IMR-90 (cell line): ENCODE results near the gene TAP2. TPM values are rescaled to one million over a fixed set of nuclear protein-coding genes. Genes with fewer than 3 reads are reported as not detected.

Experiments
- ATAC-seq: fragments of 200-7000 bp; cut with Tn5 transposase; 2 replicates; pipeline ENCODE4 v1.9.1; 2020; ENCODE audit warnings: low read depth, mild to moderate bottlenecking, moderate library complexity
- BruUV-seq: library from RNA; stranded (reverse); fragments of 400-500 nt; replicated peaks from 2 replicates; lab custom pipeline; 2021; lab: Mats Ljungman, UMichigan
- CTCF ChIA-PET: fragments of 300-600 bp; formaldehyde crosslinking; extraction: SDS; loops from one replicate; lab custom pipeline; 2021; ENCODE audit warnings: antibody characterized with exemption; lab: Yijun Ruan, JAX
- POLR2A ChIA-PET: fragments of 300-600 bp; sonication (Branson Sonifier 250); formaldehyde crosslinking; loops from one replicate; lab custom pipeline; 2022; ENCODE audit warnings: antibody characterized with exemption; ENCODE audit not compliant: unreplicated experiment; lab: Charles Lee
- DNase-seq: peaks from one replicate; pipeline ENCODE4 v3.0.0; 2013
- H2AFZ ChIP-seq: replicated peaks from 2 replicates; pipeline ENCODE3; 2013; ENCODE audit warnings: low read length, mild to moderate bottlenecking; ENCODE audit not compliant: poor library complexity
- H2AK5ac ChIP-seq: 2 replicates; pipeline ENCODE4 v1.6.1; 2013; ENCODE audit warnings: low read depth, low read length, inconsistent platforms
- H2AK9ac ChIP-seq: replicated peaks from 2 replicates; pipeline ENCODE3; 2013; ENCODE audit warnings: mild to moderate bottlenecking, low read depth, low read length, moderate library complexity; ENCODE audit not compliant: poor library complexity
- H2BK120ac ChIP-seq: 2 replicates; pipeline ENCODE4 v1.6.1; 2013; ENCODE audit warnings: low read depth, low read length, inconsistent platforms
- H2BK15ac ChIP-seq: 3 replicates; pipeline ENCODE4 v1.6.1; 2013; ENCODE audit warnings: low read depth, low read length, inconsistent platforms
- H2BK20ac ChIP-seq: 2 replicates; pipeline ENCODE4 v1.6.1; 2013; ENCODE audit warnings: low read depth, mild to moderate bottlenecking, inconsistent platforms, low read length, moderate library complexity
- H2BK5ac ChIP-seq: 2 replicates; pipeline ENCODE4 v1.6.1; 2013; ENCODE audit warnings: mild to moderate bottlenecking, low read depth, low read length, inconsistent platforms; ENCODE audit not compliant: poor library complexity, severe bottlenecking
- H3K14ac ChIP-seq: replicated peaks from 2 replicates; pipeline ENCODE4 v1.6.1; 2013; ENCODE audit warnings: low read depth, low read length, inconsistent platforms
- H3K18ac ChIP-seq: 2 replicates; pipeline ENCODE4 v1.6.1; 2013; ENCODE audit warnings: low read depth, low read length, control low read depth
- H3K23ac ChIP-seq: 2 replicates; pipeline ENCODE4 v1.6.1; 2013; ENCODE audit warnings: low read depth, low read length, inconsistent platforms
- H3K27ac ChIP-seq: 2 replicates; pipeline ENCODE4 v1.5.1; 2013; ENCODE audit warnings: mild to moderate bottlenecking, control low read depth, low read length; ENCODE audit not compliant: insufficient read depth
- H3K27me3 ChIP-seq: 2 replicates; pipeline ENCODE4 v1.6.1; 2013; ENCODE audit warnings: low read length; ENCODE audit not compliant: control insufficient read depth, insufficient read depth
- H3K36me3 ChIP-seq: 2 replicates; pipeline ENCODE4 v1.6.1; 2013; ENCODE audit warnings: low read length, mixed read lengths; ENCODE audit not compliant: control insufficient read depth, insufficient read depth
- H3K4ac ChIP-seq: 2 replicates; pipeline ENCODE4 v1.6.1; 2013; ENCODE audit warnings: low read depth, low read length, inconsistent platforms
- H3K4me1 ChIP-seq: 2 replicates; pipeline ENCODE4 v1.6.1; 2013; ENCODE audit warnings: low read length, mixed read lengths; ENCODE audit not compliant: control insufficient read depth, insufficient read depth
- H3K4me2 ChIP-seq: 2 replicates; pipeline ENCODE4 v1.6.1; 2013; ENCODE audit warnings: low read depth, mild to moderate bottlenecking, control low read depth, low read length, moderate library complexity
- H3K4me3 ChIP-seq: 2 replicates; pipeline ENCODE4 v1.5.1; 2013; ENCODE audit warnings: low read depth, mild to moderate bottlenecking, control low read depth, low read length, moderate library complexity; ENCODE audit not compliant: insufficient read depth
- H3K56ac ChIP-seq: 2 replicates; pipeline ENCODE4 v1.6.1; 2013; ENCODE audit warnings: low read length, inconsistent platforms; ENCODE audit not compliant: insufficient read depth; ENCODE audit errors: extremely low read depth
- H3K79me1 ChIP-seq, 2 experiments: 2 replicates each; pipeline ENCODE4 v1.6.1; 2013; ENCODE audit warnings: low read length in 2 of 2, inconsistent platforms in 1 of 2, low read depth in 1 of 2
- H3K9ac ChIP-seq: 2 replicates; pipeline ENCODE4 v1.6.1; 2013; ENCODE audit warnings: low read depth, low read length, control low read depth
- H3K9me1 ChIP-seq: 2 replicates; pipeline ENCODE4 v1.6.1; 2013; ENCODE audit warnings: low read length, inconsistent platforms; ENCODE audit not compliant: insufficient read depth
- H3K9me3 ChIP-seq: 2 replicates; pipeline ENCODE4 v1.6.1; 2013; ENCODE audit warnings: low read length; ENCODE audit not compliant: control insufficient read depth, insufficient read depth
- H4K20me1 ChIP-seq: 2 replicates; pipeline ENCODE4 v1.6.1; 2013; ENCODE audit warnings: low read length, inconsistent platforms; ENCODE audit not compliant: insufficient read depth
- H4K5ac ChIP-seq: 2 replicates; pipeline ENCODE4 v1.6.1; 2013; ENCODE audit warnings: mild to moderate bottlenecking, low read depth, low read length, control low read depth
- H4K8ac ChIP-seq, 2 experiments: 2 replicates each; pipeline ENCODE4 v1.6.1; 2013; ENCODE audit warnings: low read depth in 2 of 2, low read length in 2 of 2, control low read depth in 1 of 2, inconsistent platforms in 1 of 2
- H4K91ac ChIP-seq: 2 replicates; pipeline ENCODE4 v1.6.1; 2013; ENCODE audit warnings: low read depth, low read length, inconsistent platforms; ENCODE audit not compliant: insufficient read depth
- BHLHE40 ChIP-seq: fragments of 150-350 bp; IDR thresholded peaks from 2 replicates; pipeline ENCODE4 v1.6.1; 2016; ENCODE audit warnings: mild to moderate bottlenecking, low read depth, low read length
- CEBPB ChIP-seq: IDR thresholded peaks from 2 replicates; pipeline ENCODE4 v1.6.1; 2012; ENCODE audit warnings: low read depth, low read length, improper control_type of control experiment
- CHD1 ChIP-seq: IDR thresholded peaks from 2 replicates; pipeline ENCODE4 v1.6.1; 2012; ENCODE audit warnings: low read depth, low read length, improper control_type of control experiment
- CTCF ChIP-seq: conservative IDR thresholded peaks from 2 replicates; pipeline ENCODE4 v1.5.1; 2012; ENCODE audit warnings: mild to moderate bottlenecking, low read depth, low read length, improper control_type of control experiment
- ELK1 ChIP-seq: fragments of 150-350 bp; IDR thresholded peaks from 2 replicates; pipeline ENCODE4 v1.6.1; 2016; ENCODE audit warnings: low read depth, mild to moderate bottlenecking, low read length, moderate library complexity, borderline replicate concordance
- FOS ChIP-seq: fragments of 150-350 bp; IDR thresholded peaks from 2 replicates; pipeline ENCODE4 v1.6.1; 2016; ENCODE audit warnings: low read depth, low read length
- MAFK ChIP-seq: IDR thresholded peaks from 2 replicates; pipeline ENCODE4 v1.6.1; 2012; ENCODE audit warnings: low read depth, low read length, improper control_type of control experiment
- MAZ ChIP-seq: IDR thresholded peaks from 2 replicates; pipeline ENCODE4 v1.6.1; 2012; ENCODE audit warnings: low read depth, mild to moderate bottlenecking, low read length, improper control_type of control experiment, moderate library complexity, borderline replicate concordance
- MXI1 ChIP-seq: IDR thresholded peaks from 2 replicates; pipeline ENCODE4 v1.6.1; 2012; ENCODE audit warnings: low read depth, mild to moderate bottlenecking, low read length, moderate library complexity, borderline replicate concordance
- NFE2L2 ChIP-seq: fragments of 150-350 bp; IDR thresholded peaks from 2 replicates; pipeline ENCODE4 v1.6.1; 2016; ENCODE audit warnings: low read depth, mild to moderate bottlenecking, low read length
- POLR2A ChIP-seq: IDR thresholded peaks from 2 replicates; pipeline ENCODE4 v1.6.1; 2012; ENCODE audit warnings: mild to moderate bottlenecking, low read depth, low read length
- RAD21 ChIP-seq: IDR thresholded peaks from 2 replicates; pipeline ENCODE4 v1.6.1; 2012; ENCODE audit warnings: low read length, improper control_type of control experiment
- RCOR1 ChIP-seq: IDR thresholded peaks from 2 replicates; pipeline ENCODE4 v1.6.1; 2012; ENCODE audit warnings: mild to moderate bottlenecking, low read length, improper control_type of control experiment; ENCODE audit not compliant: insufficient replicate concordance
- RFX5 ChIP-seq: IDR thresholded peaks from 2 replicates; pipeline ENCODE4 v1.8.0; 2012; ENCODE audit warnings: low read depth, mild to moderate bottlenecking, low read length, moderate library complexity
- SMC3 ChIP-seq: fragments of 150-350 bp; IDR thresholded peaks from 2 replicates; pipeline ENCODE4 v1.6.1; 2016; ENCODE audit warnings: low read depth, mild to moderate bottlenecking, antibody characterized with exemption, low read length, moderate library complexity
- USF2 ChIP-seq: fragments of 150-350 bp; IDR thresholded peaks from 2 replicates; pipeline ENCODE4 v1.6.1; 2017; ENCODE audit warnings: mild to moderate bottlenecking, antibody characterized with exemption, low read length, low read depth
- WGBS, 2 experiments: methylation state at CpG; one replicate each; pipeline versions ENCODE4 v1.1.5 to v1.1.7; 2013; ENCODE audit warnings: missing lambda C conversion rate in 2 of 2; ENCODE audit not compliant: insufficient read length in 1 of 2; ENCODE audit errors: extremely low coverage in 2 of 2; 5-methylcytosine and 5-hydroxymethylcytosine counted together
- dilution Hi-C: fragments of 300-500 bp; cut with HindIII; formaldehyde crosslinking; loops from one replicate; pipeline ENCODE4 v1.14.3; 2018; ENCODE audit warnings: low sequenced_read_pairs; ENCODE audit not compliant: unreplicated experiment
- in situ Hi-C: fragments of 300-500 bp; cut with MboI; formaldehyde crosslinking; loops from 3 replicates; pipeline ENCODE4 v1.14.3; 2019; ENCODE audit warnings: low sequenced_read_pairs, inconsistent platforms, mixed read lengths
- intact Hi-C: fragments of 100-400 bp; cut with micrococcal nuclease; formaldehyde crosslinking; loops from 2 replicates; pipeline ENCODE4 v1.10.0; 2022
- polyA plus RNA-seq, 3 experiments: library from polyadenylated mRNA; depleted of rRNA; stranded (reverse); fragments of >200 nt; gene quantifications; 2 replicates each; pipeline ENCODE4 v1.2.3, GENCODE V29; 2012; ENCODE audit warnings: low replicate concordance in 1 of 3
- total RNA-seq: library from RNA; depleted of rRNA; stranded (reverse); fragments of >200 nt; gene quantifications from 2 replicates; pipeline ENCODE4 v1.2.3, GENCODE V29; 2012

The TAP2 gene
- total and polyA plus RNA-seq, 2 of the 4 experiments (the other 2 are of a cell fraction): 6.6 to 11.4 TPM

GRCh38 chr6:32799740-32800139 is 38.8 kb downstream of the TAP2 start:
- dilution Hi-C loops (no loop called here), intact Hi-C loops (loop anchor here (5.0 kb wide), 1 partner anchor 367 kb away; no protein-coding TSS in a partner anchor), in situ Hi-C loops (loop anchor here (5.0 to 10.0 kb wide), 2 partner anchors 382 to 555 kb away; no protein-coding TSS in a partner anchor)
- H3K36me3 ChIP-seq: no peaks in the 10 kb centered on the region
- no peak overlapping the region for H3K27ac ChIP-seq
- no peak overlapping the region for H2BK120ac ChIP-seq
- ChIA-PET CTCF (no interaction called here), POLR2A (no interaction called here)
- no peak overlapping the region for H3K4me2 ChIP-seq
- no peak overlapping the region for H3K4me3 ChIP-seq
- no peak overlapping the region for H3K18ac ChIP-seq
- no peak overlapping the region for H2BK15ac ChIP-seq
- H3K4me1 ChIP-seq: no peaks in the 10 kb centered on the region
- no peaks in the 10 kb centered on the region for H4K20me1 ChIP-seq
- H2BK20ac ChIP-seq: no peak overlapping the region
- no peak overlapping the region for H3K4ac ChIP-seq
- no peak overlapping the region for H3K14ac ChIP-seq
- peaks cover 4% of the 10 kb centered on the region for H3K9me3 ChIP-seq
- H2AK9ac ChIP-seq: no peak overlapping the region
- no peak for TF ChIP-seq CHD1
- no peak for TF ChIP-seq RCOR1
- no peak for TF ChIP-seq POLR2A
- no peak for TF ChIP-seq MAFK
- no peak for TF ChIP-seq MXI1
- no peak for TF ChIP-seq ELK1
- no peak for TF ChIP-seq CEBPB
- TF ChIP-seq FOS: no peak
- no peak for TF ChIP-seq CTCF
- no peak for TF ChIP-seq SMC3
- no peak for TF ChIP-seq USF2
- TF ChIP-seq NFE2L2: no peak
- TF ChIP-seq BHLHE40: no peak
- no peak for TF ChIP-seq RAD21
- TF ChIP-seq MAZ: no peak
- TF ChIP-seq RFX5: no peak
- ATAC-seq: no peak
- no peaks in the 10 kb centered on the region for H3K79me1 ChIP-seq
- no TSS peak for BruUV-seq
- no peak overlapping the region for H4K8ac ChIP-seq
- peaks cover 10% of the 10 kb centered on the region for H3K27me3 ChIP-seq
- WGBS, 2 experiments: no CpG with 5 or more reads among the region's 3 CpGs
- DNase-seq: no peak
- no peaks in the 10 kb centered on the region for H3K9me1 ChIP-seq
- H3K56ac ChIP-seq: no peak overlapping the region
- no peak overlapping the region for H4K91ac ChIP-seq
- H2BK5ac ChIP-seq: no peak overlapping the region
- H2AK5ac ChIP-seq: no peak overlapping the region
- H3K23ac ChIP-seq: no peak overlapping the region
- H3K9ac ChIP-seq: no peak overlapping the region
- H4K5ac ChIP-seq: no peak overlapping the region
- H2AFZ ChIP-seq: no peak overlapping the region
